Activated CD4-positive, alpha-beta T cell treated with anti-CD3 and anti-CD28 coated beads for 48 hours (primary cell): Measurements from ENCODE around the gene NOSIP.
"Not testable (repeated sequence)": the region's sequence is repeated elsewhere in the genome, so short reads cannot be mapped to it uniquely, and the experiment has no call there.

ENCODE experiments used
- DNase-seq: peaks from one replicate; pipeline ENCODE4 v3.0.0-alpha.2; 2020

The NOSIP gene, protein sequence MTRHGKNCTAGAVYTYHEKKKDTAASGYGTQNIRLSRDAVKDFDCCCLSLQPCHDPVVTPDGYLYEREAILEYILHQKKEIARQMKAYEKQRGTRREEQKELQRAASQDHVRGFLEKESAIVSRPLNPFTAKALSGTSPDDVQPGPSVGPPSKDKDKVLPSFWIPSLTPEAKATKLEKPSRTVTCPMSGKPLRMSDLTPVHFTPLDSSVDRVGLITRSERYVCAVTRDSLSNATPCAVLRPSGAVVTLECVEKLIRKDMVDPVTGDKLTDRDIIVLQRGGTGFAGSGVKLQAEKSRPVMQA

GRCh38 chr19:49580264-49581006 is at the start of gene NOSIP:
TSS of gene NOSIP (minus strand) at chr19:49580556. CDS start at chr19:49560691, 19,865 bp downstream.
- peak; percentile 98 for DNase-seq

- no peak for DNase-seq
Measured at GRCh38 chr19:49629659-49630058, 49.3 kb upstream of the NOSIP start.

DNA sequence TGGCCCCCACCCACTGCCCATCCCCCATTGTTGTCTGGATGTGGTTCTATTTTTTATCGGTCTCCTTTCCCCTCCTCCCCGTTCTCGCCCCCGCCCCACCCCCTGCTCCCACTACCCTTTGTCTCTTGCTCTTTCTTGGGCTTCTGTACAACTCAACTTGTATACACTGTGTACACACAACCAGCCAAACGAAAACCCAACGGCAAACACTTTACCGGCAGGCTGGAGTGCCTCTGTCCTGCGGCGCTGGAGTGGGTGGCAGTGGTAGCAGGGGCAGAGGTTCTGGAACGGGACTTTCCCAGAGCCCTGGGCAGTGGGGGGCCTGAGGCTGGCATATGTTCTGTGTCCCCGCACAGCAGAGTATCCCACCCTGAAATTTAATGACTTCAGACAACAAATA is 45.9 kb upstream of the NOSIP start:
- no peak for DNase-seq

GRCh38 chr19:49624967-49625910 is 44.9 kb upstream of the NOSIP start:
- DNase-seq: no peak

DNA sequence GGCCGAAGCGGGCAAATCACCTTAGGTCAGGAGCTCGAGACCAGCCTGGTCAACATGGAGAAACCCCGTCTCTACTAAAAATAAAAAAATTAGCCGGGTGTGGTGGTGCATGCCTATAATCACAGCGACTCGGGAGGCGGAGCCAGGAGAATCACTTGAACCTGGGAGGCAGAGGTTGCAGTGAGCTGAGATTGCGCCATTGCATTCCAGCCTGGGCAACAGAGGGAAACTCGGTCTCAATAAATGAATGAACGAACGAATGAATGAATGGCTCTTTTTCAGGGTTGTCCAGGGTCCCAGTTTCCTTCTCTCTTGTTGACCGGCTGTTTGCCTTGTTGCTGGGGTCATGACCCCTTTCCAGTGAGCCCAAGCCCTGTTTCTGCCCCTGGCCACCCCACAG is 37.5 kb upstream of the NOSIP start:
- not testable (repeated sequence) for DNase-seq

DNA sequence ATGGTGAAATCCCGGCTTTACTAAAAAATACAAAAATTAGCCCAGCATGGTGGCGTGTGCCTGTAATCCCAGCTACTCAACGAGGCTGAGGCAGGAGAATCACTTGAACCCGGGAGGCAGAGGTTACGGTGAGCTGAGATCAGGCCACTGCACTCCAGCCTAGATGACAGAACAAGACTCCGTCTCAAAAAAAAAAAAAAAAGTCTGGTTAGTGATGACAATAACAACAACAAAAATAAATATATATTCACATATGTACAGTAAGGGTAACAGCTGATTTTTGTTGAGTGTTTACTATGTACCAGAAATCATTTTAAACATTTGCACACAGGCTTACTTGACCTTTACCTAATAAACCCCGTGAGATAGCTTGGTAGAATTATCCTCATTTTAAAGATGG is 36.6 kb upstream of the NOSIP start:
- no peak for DNase-seq

DNA sequence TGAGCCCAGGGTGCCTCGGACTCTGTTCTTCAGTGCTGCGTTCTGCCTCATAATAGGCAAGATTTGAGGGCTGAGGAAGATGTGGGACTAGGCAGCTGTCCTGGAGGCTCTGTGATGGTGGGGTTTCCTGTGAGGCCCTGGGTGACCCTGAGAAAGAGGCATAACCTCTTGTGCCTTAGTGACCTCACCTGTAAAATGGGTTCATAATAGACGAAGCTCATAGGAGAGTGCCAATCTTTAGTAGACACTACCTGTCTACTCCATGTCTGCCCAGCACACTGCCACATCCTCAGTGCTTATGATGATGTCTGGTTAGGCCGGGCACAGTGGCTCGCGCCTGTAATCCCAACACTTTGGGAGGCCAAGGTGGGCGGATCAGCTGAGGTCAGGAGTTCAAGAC is 36.2 kb upstream of the NOSIP start:
- no peak for DNase-seq

- no peak for DNase-seq
Measured at GRCh38 chr19:49615861-49616260, 35.5 kb upstream of the NOSIP start.

DNA sequence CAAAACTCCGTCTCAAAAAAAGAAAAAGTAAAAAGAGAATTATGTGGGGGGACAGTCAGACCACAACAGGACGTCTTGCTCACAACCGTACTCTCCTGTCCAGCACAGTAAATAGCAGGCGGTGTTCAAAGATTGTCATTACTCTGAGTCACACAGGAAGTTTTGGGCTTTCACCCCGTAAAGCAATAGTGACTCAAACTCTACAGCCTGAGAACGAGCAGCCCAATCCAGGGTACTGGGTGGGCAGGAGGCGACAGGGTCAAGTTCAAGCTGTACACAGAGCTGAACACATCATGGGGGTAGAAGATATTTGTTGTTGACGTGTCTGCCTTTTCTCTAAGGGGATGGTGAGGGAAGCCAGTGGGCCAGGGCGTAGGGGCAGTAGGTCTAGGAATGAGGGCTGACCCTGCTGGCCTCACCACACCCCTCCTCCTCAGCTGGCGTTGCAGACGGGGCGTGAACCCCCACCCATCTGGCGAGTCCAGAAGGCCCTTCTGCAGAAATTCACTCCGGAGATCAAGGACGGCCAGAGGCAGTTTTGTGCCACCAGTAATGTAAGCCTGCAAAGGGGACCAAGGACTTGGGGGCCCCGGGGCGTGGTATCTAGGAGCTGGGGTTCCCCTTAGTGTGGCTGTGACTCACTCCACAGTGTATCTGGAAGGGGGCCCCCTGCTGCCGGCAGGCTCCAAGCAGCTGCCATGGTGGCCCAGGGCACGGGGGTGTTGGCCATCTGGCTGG is 33.9 kb upstream of the NOSIP start:
- peak; percentile 33 for DNase-seq

DNA sequence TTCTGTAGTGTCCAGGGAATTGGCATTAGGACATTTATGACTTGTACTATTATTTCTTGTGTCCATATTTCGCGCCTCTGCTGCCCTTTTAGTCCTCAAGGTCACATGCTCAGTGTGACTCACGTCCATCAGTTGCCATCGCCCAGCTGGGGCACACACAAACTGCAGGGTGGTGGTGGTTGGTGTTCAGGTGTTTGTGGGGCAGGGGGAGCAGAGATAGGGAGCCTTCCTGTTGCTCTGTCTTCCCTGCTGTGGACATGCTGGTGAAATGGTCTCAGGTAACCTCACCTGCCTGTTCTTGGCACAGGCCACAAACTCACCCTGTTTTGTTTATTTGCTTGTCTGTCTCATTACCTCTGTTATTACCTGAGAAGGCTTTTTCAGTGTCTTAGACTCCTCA is 33.0 kb upstream of the NOSIP start:
- no peak for DNase-seq

DNA sequence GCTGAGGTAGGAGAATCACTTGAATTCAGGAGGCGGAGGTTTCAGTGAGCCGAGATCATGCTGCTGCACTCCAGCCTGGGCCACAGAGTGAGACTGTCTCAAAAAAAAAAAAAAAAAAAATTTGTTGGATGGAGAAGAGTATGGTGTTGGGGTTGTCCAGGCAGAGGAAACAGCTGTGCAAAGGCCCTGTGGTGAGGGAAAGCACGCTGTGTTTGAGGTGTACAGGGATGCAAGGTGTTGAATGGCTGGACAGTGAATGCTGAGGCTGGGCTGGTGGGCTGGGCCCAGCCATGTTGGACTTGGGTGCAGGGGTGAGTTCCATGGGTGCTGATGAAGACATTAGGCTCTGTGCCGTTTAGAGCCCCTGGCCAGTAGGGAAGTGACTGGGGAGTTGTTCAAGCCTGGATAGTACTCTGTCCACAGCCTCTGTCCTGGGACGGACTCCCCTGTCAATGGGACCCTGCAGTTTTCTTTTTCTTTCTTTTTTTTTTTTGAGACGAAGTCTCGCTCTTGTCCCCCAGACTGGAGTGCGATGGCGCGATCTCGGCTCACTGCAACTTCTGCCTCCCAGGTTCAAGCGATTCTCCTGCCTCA is 29.2 kb upstream of the NOSIP start:
- DNase-seq: no peak

DNA sequence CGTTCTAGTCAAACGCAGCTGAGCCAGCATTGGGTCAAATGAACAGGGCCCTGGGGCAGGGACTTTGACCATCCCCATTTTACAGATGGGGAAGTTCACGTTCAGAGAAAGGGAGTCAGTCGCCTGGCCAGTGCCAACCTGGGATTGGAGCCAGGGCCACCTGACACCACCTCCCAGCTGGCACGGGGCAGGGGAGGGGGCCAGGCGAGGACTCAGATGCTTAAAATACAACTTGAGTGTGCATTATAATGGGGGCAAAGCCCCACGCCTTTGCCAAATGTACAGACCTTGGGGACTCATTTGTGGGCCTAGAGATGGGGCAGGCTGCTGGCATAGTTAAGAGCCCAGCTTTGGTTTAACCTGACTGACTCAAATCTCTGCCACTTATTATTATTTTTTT is 25.2 kb upstream of the NOSIP start:
- no peak for DNase-seq

DNA sequence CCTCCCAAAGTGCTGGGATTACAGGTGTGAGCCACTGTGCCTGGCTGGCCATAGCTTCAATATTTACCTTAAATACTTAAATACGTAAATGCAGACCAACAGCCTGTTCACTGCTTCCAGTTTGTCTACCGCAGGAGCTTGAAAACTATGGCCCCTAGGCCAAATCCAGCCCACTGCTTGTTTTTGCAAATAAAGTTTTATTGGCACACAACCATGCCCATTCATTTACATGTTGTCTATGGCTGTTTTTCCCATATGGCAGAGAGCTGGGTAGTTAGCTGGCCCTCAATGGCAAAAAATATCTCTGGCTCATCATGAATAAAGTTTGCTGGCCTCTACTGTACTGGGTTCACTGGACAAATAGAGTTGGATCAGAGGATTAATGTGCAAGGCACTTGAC is 22.4 kb upstream of the NOSIP start:
- no peak for DNase-seq

- no peak for DNase-seq
Measured at GRCh38 chr19:49601482-49602038, 21.2 kb upstream of the NOSIP start.

DNA sequence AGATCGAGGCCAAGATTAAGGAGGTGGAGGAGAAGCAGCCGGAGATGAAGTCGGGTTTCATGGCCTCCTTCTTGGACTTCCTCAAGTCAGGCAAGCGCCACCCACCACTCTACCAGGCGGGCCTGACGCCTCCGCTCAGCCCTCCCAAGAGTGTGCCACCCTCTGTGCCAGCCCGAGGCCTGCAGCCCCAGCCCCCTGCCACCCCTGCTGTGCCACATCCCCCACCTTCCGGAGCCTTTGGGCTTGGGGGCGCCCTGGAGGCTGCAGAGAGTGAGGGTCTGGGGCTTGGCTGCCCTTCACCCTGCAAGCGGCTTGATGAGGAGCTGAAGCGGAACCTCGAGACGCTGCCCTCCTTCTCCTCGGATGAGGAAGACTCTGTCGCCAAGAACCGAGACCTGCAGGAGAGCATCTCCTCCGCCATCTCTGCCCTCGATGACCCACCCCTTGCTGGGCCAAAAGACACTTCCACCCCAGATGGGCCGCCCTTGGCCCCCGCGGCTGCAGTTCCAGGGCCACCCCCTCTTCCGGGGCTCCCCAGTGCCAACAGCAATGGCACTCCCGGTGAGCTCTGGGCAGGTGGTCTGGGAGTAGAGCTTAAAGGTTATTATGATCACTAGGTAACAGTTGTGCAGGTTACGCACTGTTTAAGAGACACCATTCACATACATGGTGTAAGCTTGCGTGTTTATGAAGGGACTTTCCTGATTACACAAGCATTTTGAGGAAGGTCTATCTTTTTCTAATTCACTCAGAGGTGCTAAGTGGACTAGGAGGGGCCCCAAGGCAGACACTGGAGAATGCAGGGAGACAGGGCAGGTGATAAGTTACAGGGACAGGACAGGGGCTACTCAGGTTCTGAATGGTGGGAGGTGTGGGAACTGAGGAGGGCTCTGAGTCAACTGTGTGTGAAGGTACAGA is 19.3 kb upstream of the NOSIP start:
- DNase-seq: no peak

- DNase-seq: no peak
Measured at GRCh38 chr19:49597703-49597974, 17.3 kb upstream of the NOSIP start.

DNA sequence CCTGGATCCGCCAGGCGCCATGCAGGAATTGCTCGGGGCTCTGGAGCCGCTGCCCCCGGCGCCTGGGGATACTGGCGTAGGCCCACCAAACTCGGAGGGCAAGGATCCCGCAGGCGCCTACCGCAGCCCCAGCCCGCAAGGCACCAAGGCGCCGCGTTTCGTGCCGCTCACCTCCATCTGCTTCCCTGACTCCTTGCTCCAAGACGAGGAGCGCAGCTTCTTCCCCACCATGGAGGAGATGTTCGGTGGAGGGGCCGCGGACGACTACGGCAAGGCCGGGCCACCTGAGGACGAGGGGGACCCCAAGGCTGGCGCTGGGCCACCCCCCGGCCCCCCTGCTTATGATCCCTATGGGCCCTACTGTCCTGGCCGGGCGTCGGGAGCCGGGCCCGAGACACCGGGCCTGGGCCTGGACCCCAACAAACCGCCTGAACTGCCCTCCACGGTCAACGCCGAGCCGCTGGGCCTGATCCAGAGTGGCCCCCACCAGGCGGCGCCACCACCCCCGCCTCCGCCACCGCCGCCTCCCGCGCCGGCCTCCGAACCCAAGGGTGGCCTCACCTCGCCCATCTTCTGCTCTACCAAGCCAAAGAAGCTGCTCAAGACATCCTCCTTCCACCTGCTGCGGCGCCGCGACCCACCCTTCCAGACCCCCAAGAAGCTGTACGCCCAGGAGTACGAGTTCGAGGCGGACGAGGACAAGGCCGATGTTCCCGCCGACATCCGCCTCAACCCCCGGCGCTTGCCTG is 16.8 kb upstream of the NOSIP start:
- no peak for DNase-seq

GRCh38 chr19:49596407-49596806 is 16.1 kb upstream of the NOSIP start:
- DNase-seq: no peak

- no peak for DNase-seq
Measured at GRCh38 chr19:49595819-49596404, 15.6 kb upstream of the NOSIP start.
